ENCODE data around the gene POU2F1.

The POU2F1 gene

GRCh38 chr1:167184081-167184480, 36.6 kb upstream of the POU2F1 start:
- DNase-seq (ENCODE audit: extremely low read depth, low read depth): no peak
- TF ChIP-seq CTCF (IDR thresholded peaks at IDR 0.05; ENCODE audit: low read depth, low read length): no peak

- TF ChIP-seq CTCF (IDR thresholded peaks at IDR 0.05; ENCODE audit: low read depth, low read length): no peak
- no peak for DNase-seq (ENCODE audit: extremely low read depth, low read depth)
These were observed 35.6 kb upstream of the POU2F1 start for GRCh38 chr1:167185062-167185461.

GRCh38 chr1:167185974-167186657, 34.6 kb upstream of the POU2F1 start:
- no peak for DNase-seq (ENCODE audit: extremely low read depth, low read depth)
- no peak for TF ChIP-seq CTCF (IDR thresholded peaks at IDR 0.05; ENCODE audit: low read depth, low read length)

GRCh38 chr1:167186771-167187170, 33.9 kb upstream of the POU2F1 start:
- DNase-seq (ENCODE audit: extremely low read depth, low read depth): no peak
- TF ChIP-seq CTCF (IDR thresholded peaks at IDR 0.05; ENCODE audit: low read depth, low read length): no peak

- DNase-seq (ENCODE audit: extremely low read depth, low read depth): no peak
- no peak for TF ChIP-seq CTCF (IDR thresholded peaks at IDR 0.05; ENCODE audit: low read depth, low read length)
These were observed 29.9 kb upstream of the POU2F1 start for GRCh38 chr1:167190747-167191237.

GRCh38 chr1:167191958-167192357, 28.7 kb upstream of the POU2F1 start:
- no peak for TF ChIP-seq CTCF (IDR thresholded peaks at IDR 0.05; ENCODE audit: low read depth, low read length)
- no peak for DNase-seq (ENCODE audit: extremely low read depth, low read depth)

- no peak for DNase-seq (ENCODE audit: extremely low read depth, low read depth)
- TF ChIP-seq CTCF (IDR thresholded peaks at IDR 0.05; ENCODE audit: low read depth, low read length): no peak
These were observed 26.5 kb upstream of the POU2F1 start for GRCh38 chr1:167194182-167194581.
